ENCODE results near the gene MMP17.

MMP17 gene

GRCh38 chr12:131827961-131828534 lies at the start of gene MMP17:
MMP17 (plus strand) TSS chr12:131828393; CDS start chr12:131828495, 102 bp downstream.
- DNase-seq = peak; percentile 77

- no peak for DNase-seq
Observed at GRCh38 chr12:131779027-131779426, 49.2 kb upstream of the MMP17 start.

- DNase-seq = no peak
Observed at GRCh38 chr12:131782061-131782460, 46.1 kb upstream of the MMP17 start.

- peak; percentile 93 for DNase-seq
Observed at GRCh38 chr12:131783915-131784541, 44.2 kb upstream of the MMP17 start.

- no peak for DNase-seq
Observed at GRCh38 chr12:131784909-131785762, 43.1 kb upstream of the MMP17 start.

GRCh38 chr12:131785763-131786330 lies 42.3 kb upstream of the MMP17 start:
- DNase-seq = no peak

- DNase-seq = no peak
Observed at GRCh38 chr12:131786331-131786730, 41.9 kb upstream of the MMP17 start.

- no peak for DNase-seq
Observed at GRCh38 chr12:131787143-131787660, 41.0 kb upstream of the MMP17 start.

GRCh38 chr12:131788070-131788469 lies 40.1 kb upstream of the MMP17 start:
- no peak for DNase-seq

GRCh38 chr12:131789638-131790037 lies 38.6 kb upstream of the MMP17 start:
- no peak for DNase-seq

- DNase-seq = no peak
Observed at GRCh38 chr12:131793243-131794022, 34.8 kb upstream of the MMP17 start.

GRCh38 chr12:131794061-131794460 lies 34.1 kb upstream of the MMP17 start:
- DNase-seq = no peak

GRCh38 chr12:131794573-131794972 lies 33.6 kb upstream of the MMP17 start:
- DNase-seq = no peak

GRCh38 chr12:131795064-131795463 lies 33.1 kb upstream of the MMP17 start:
- DNase-seq = no peak

GRCh38 chr12:131795690-131796410 lies 32.3 kb upstream of the MMP17 start:
- no peak for DNase-seq

GRCh38 chr12:131796411-131796736 lies 31.8 kb upstream of the MMP17 start:
- DNase-seq = no peak

- no peak for DNase-seq
Observed at GRCh38 chr12:131796754-131797587, 31.2 kb upstream of the MMP17 start.

- DNase-seq = no peak
Observed at GRCh38 chr12:131797588-131797934, 30.6 kb upstream of the MMP17 start.

- DNase-seq = no peak
Observed at GRCh38 chr12:131799195-131799594, 29.0 kb upstream of the MMP17 start.

- no peak for DNase-seq
Observed at GRCh38 chr12:131799828-131800593, 28.2 kb upstream of the MMP17 start.

All from HCEC 1CT (cell line).